Upper lobe of left lung (tissue), 4 donors: ENCODE data around the gene TOR1AIP2.

Experiments used
- CTCF ChIP-seq, 6 experiments: fragments of 450-650 bp in 4 of 6; fragments of 200-600 bp in 2 of 6; sonication (generic) in 2 of 6; IDR thresholded peaks; one replicate each; pipeline ENCODE4 v1.5.1; 2016 to 2019; ENCODE audit warnings: antibody characterized with exemption in 6 of 6
- POLR2A ChIP-seq, 4 donors: fragments of 450-650 bp; IDR thresholded peaks; one replicate each; pipeline ENCODE4 v1.5.1; 2016 to 2017; ENCODE audit warnings: antibody characterized with exemption in 4 of 4, mild to moderate bottlenecking in 2 of 4
- POLR2AphosphoS5 ChIP-seq, 2 donors: sonication (generic); formaldehyde crosslinking; IDR thresholded peaks; one replicate each; pipeline ENCODE4 v1.5.1; 2017; ENCODE audit warnings: antibody characterized with exemption in 2 of 2

GRCh38 chr1:179873438-179873851 lies 4.2 kb downstream of the TOR1AIP2 start:
- no peak for TF ChIP-seq CTCF (IDR thresholded peaks at IDR 0.05)
- no peak for TF ChIP-seq POLR2A (IDR thresholded peaks at IDR 0.05)
- no peak for TF ChIP-seq POLR2AphosphoS5 (IDR thresholded peaks at IDR 0.05)
